Measurements from ENCODE around the gene CBL. TPM values are rescaled to one million over a fixed set of nuclear protein-coding genes. Genes with fewer than 3 reads are reported as not detected.

CBL gene
- total RNA-seq, 3 donors from 2014 or later, result 11.0 to 24.4 (median 13.1) TPM

GRCh38 chr11:119263352-119263940 lies 57.3 kb downstream of the CBL start:
- peak; percentile 31 for ATAC-seq
- no peaks in the 10 kb centered on the region for H3K36me3 ChIP-seq (ENCODE audit: low read depth)
- peaks cover 9% of the 10 kb centered on the region for H3K4me1 ChIP-seq (ENCODE audit: low read depth)
- intact Hi-C loops (cut with DNase I, micrococcal nuclease), result no loop called here
- no peak for TF ChIP-seq CTCF (IDR thresholded peaks at IDR 0.05)
- H3K4me3 ChIP-seq, result no peak overlapping the region
- DNase-seq, result no peak
- no peaks in the 10 kb centered on the region for H3K9me3 ChIP-seq

- no peak for DNase-seq
- no peaks in the 10 kb centered on the region for H3K9me3 ChIP-seq
- peaks cover 9% of the 10 kb centered on the region for H3K4me1 ChIP-seq (ENCODE audit: low read depth)
- no peaks in the 10 kb centered on the region for H3K36me3 ChIP-seq (ENCODE audit: low read depth)
- no peak for TF ChIP-seq CTCF (IDR thresholded peaks at IDR 0.05)
- ATAC-seq, result no peak
- intact Hi-C loops (cut with DNase I, micrococcal nuclease), result no loop called here
- H3K4me3 ChIP-seq, result no peak overlapping the region
These were observed 59.9 kb downstream of the CBL start for GRCh38 chr11:119266063-119266462.

- Histone ChIP-seq H3K4me3 (no peak overlapping the region), H3K4me1 (ENCODE audit: low read depth) (peaks cover 9% of the 10 kb centered on the region), H3K36me3 (ENCODE audit: low read depth) (no peaks in the 10 kb centered on the region), H3K9me3 (no peaks in the 10 kb centered on the region)
- intact Hi-C loops (cut with DNase I, micrococcal nuclease), result no loop called here
- DNase-seq (no peak), ATAC-seq (no peak)
- TF ChIP-seq CTCF (IDR thresholded peaks at IDR 0.05), result no peak
These were observed 60.5 kb downstream of the CBL start for GRCh38 chr11:119266517-119267255.

GRCh38 chr11:119267645-119268044 lies 61.5 kb downstream of the CBL start:
- intact Hi-C loops (cut with DNase I, micrococcal nuclease), result no loop called here
- no peak overlapping the region for H3K4me3 ChIP-seq
- ATAC-seq (no peak), DNase-seq (no peak)
- H3K9me3 ChIP-seq, result no peaks in the 10 kb centered on the region
- no peak for TF ChIP-seq CTCF (IDR thresholded peaks at IDR 0.05)
- H3K4me1 ChIP-seq (ENCODE audit: low read depth), result peaks cover 6% of the 10 kb centered on the region
- H3K36me3 ChIP-seq (ENCODE audit: low read depth), result no peaks in the 10 kb centered on the region

- no peaks in the 10 kb centered on the region for H3K9me3 ChIP-seq
- no peaks in the 10 kb centered on the region for H3K4me1 ChIP-seq (ENCODE audit: low read depth)
- no peak for TF ChIP-seq CTCF (IDR thresholded peaks at IDR 0.05)
- intact Hi-C loops (cut with DNase I, micrococcal nuclease), result no loop called here
- H3K4me3 ChIP-seq, result no peak overlapping the region
- H3K36me3 ChIP-seq (ENCODE audit: low read depth), result no peaks in the 10 kb centered on the region
- DNase-seq, result no peak
- ATAC-seq, result no peak
These were observed 67.6 kb downstream of the CBL start for GRCh38 chr11:119273721-119274120.
